ENCODE data around the gene NAPEPLD.
"Not testable (repeated sequence)": the region's sequence is repeated elsewhere in the genome, so short reads cannot be mapped to it uniquely, and the experiment has no call there.

NAPEPLD gene

GRCh38 chr7:103143868-103144267 lies 5.0 kb downstream of the NAPEPLD start:
- DNase-seq, result no peak

GRCh38 chr7:103142494-103142893 lies 6.4 kb downstream of the NAPEPLD start:
- DNase-seq, result no peak

- DNase-seq, result no peak
These were observed 7.0 kb downstream of the NAPEPLD start for GRCh38 chr7:103141753-103142404.

- DNase-seq, result no peak
These were observed 8.2 kb downstream of the NAPEPLD start for GRCh38 chr7:103140685-103141084.

- no peak for DNase-seq
These were observed 8.8 kb downstream of the NAPEPLD start for GRCh38 chr7:103140061-103140460.

GRCh38 chr7:103134836-103135554 lies 13.9 kb downstream of the NAPEPLD start:
- no peak for DNase-seq

GRCh38 chr7:103132995-103133688 lies 15.8 kb downstream of the NAPEPLD start:
- DNase-seq, result no peak

- no peak for DNase-seq
These were observed 17.8 kb downstream of the NAPEPLD start for GRCh38 chr7:103130901-103131624.

GRCh38 chr7:103129702-103130549 lies 19.0 kb downstream of the NAPEPLD start:
- no peak for DNase-seq

- no peak for DNase-seq
These were observed 21.9 kb downstream of the NAPEPLD start for GRCh38 chr7:103127006-103127405.

- DNase-seq, result no peak
These were observed 24.4 kb downstream of the NAPEPLD start for GRCh38 chr7:103124429-103124979.

- no peak for DNase-seq
These were observed 25.4 kb downstream of the NAPEPLD start for GRCh38 chr7:103123529-103123928.

GRCh38 chr7:103121641-103122040 lies 27.3 kb downstream of the NAPEPLD start:
- DNase-seq, result no peak

GRCh38 chr7:103120362-103120761 lies 28.5 kb downstream of the NAPEPLD start:
- DNase-seq, result no peak

- DNase-seq, result no peak
These were observed 29.1 kb downstream of the NAPEPLD start for GRCh38 chr7:103119791-103120291.

GRCh38 chr7:103117465-103117864 lies 31.4 kb downstream of the NAPEPLD start:
- no peak for DNase-seq

- no peak for DNase-seq
These were observed 31.9 kb downstream of the NAPEPLD start for GRCh38 chr7:103116991-103117390.

- DNase-seq, result no peak
These were observed 32.4 kb downstream of the NAPEPLD start for GRCh38 chr7:103116511-103116910.

GRCh38 chr7:103115771-103116170 lies 33.1 kb downstream of the NAPEPLD start:
- DNase-seq, result no peak

GRCh38 chr7:103114576-103115008 lies 34.3 kb downstream of the NAPEPLD start:
- no peak for DNase-seq

GRCh38 chr7:103113164-103113563 lies 35.7 kb downstream of the NAPEPLD start:
- no peak for DNase-seq

GRCh38 chr7:103106703-103107070 lies 42.2 kb downstream of the NAPEPLD start:
- not testable (repeated sequence) for DNase-seq

All from activated CD4-positive, alpha-beta T cell treated with anti-CD3 and anti-CD28 coated beads, Interleukin-2, amount 50 U/mL, for 1 hour (primary cell).